Colon (tissue), 2 donors: ENCODE results near the gene POLR3C.

Source experiments
- FAIRE-seq: peaks from 2 replicates; lab custom pipeline; 2012; peaks lifted over from hg19 to GRCh38; lab: Jason Lieb, UNC
- donor health status: control.
- donor health status: control.

POLR3C gene

GRCh38 chr1:145871994-145872924 is 48.3 kb downstream of the POLR3C start:
- FAIRE-seq = no peak

DNA sequence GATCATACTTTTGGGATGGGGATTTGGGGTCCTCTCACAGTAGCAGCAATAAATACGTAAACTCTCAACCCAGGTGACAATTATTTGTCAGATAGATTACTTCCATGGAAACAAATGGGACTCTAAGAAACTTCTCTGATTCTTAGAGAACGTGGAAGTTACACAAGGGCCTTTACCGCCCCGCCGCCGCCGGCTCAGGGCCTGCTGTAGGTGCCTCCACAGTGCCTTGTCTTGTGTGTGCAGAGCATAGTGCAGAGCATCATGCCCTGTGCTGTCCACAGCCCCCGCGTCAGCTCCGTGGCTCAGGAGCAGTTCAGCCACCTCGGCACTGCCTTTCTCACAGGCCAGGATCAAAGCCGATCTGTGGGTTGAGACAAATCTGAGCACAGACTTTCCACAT is 50.6 kb downstream of the POLR3C start:
- no peak for FAIRE-seq

- FAIRE-seq = no peak
Measured at GRCh38 chr1:145877923-145878486, 54.0 kb downstream of the POLR3C start.

- no peak for FAIRE-seq
Measured at GRCh38 chr1:145878724-145879123, 54.7 kb downstream of the POLR3C start.

- FAIRE-seq = no peak
Measured at GRCh38 chr1:145879775-145880174, 55.8 kb downstream of the POLR3C start.

GRCh38 chr1:145884675-145885074 is 60.7 kb downstream of the POLR3C start:
- FAIRE-seq = no peak

DNA sequence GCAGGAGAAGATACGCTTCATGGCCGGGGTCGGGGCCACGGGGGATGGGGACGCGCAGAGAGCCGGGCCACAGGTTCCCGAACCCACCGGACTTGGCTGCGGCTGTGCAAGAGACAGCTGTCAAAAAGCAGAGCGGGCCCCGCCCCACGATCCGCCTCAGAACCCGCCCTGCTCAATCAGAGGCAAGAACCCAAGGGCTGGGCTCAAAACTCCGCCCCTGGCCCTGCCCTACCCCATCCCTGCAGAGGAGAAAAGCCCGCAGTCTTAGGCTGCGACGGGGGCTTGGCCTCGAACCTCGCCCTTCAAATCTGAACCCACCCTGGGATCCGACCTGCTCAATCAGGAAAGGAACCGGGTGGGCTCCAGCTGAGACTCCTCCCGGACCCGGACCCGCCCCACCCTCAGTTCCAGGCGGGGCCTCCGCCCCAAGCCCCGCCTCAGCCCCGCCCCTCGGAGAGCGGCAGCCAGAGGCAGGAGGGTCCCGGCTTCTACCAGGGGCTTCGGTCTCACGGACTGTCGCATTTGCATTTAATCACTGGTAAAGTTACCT is 61.8 kb downstream of the POLR3C start, which contains the start of gene ANKRD35:
TSS of gene ANKRD35 (minus strand) at position 129 of the 550 bp plus-strand sequence. CDS start at position 21, 108 bp downstream.
- no peak for FAIRE-seq

DNA sequence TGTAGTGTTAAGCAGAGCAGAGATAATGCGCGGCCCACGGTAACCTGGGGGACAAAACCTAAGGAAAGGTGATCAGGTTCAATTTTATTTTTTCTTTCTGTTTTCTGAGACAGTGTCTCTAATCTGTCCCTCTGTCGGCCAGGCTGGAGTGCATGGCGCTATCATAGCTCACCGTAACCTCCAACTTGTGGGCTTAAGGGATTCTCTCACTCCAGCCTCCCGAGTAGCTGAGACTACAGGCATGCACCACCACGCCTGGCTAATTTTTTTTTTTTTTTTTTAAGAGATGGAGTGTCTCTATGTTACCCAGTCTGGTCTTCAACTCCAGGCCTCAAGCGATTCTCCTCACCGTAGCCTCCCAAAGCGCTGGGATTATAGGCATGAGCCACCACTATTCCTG is 62.4 kb downstream of the POLR3C start:
- FAIRE-seq = no peak

DNA sequence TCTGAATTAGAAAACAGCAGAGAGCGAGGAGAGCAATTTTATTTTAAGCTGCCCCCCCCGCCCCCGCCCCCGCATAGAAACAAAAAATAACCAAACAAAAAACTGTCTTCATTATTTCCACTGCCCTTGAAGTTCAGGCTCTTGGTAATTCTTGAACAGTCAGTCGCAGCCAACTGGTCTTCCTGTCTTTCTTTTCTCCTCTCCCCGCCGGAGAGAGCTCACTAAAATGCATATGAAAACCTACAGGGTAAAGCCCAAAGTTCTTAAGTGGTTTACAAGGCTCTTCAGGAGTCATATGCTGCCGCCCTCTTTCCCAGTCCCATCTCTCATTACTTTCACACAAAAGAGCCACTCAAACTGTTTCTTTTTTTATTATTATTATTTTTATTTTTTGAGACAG is 62.8 kb downstream of the POLR3C start:
- no peak for FAIRE-seq

- FAIRE-seq = no peak
Measured at GRCh38 chr1:145887631-145888030, 63.6 kb downstream of the POLR3C start.

- no peak for FAIRE-seq
Measured at GRCh38 chr1:145889722-145890121, 65.7 kb downstream of the POLR3C start.

DNA sequence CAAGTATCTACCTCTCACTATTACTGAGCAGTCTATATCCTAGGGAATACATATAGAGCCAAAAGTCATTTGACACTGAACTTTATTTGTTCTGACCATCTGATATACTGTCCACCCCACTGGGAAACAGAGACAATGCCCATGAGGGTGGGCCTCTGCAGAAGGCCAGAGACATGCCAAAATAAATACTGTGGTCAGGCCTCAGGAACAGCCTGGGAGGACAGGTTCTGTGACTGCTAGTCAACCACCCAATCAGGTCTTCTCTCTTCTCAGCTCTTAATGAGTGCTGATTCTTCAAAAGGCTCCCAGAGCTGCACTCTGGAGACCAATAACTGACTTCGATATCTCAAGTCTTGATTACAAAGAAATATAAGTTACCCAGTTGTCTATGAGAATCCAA is 67.1 kb downstream of the POLR3C start:
- no peak for FAIRE-seq

GRCh38 chr1:145891587-145892485 is 67.8 kb downstream of the POLR3C start:
- FAIRE-seq = no peak

GRCh38 chr1:145892486-145893087 is 68.6 kb downstream of the POLR3C start:
- no peak for FAIRE-seq

- FAIRE-seq = no peak
Measured at GRCh38 chr1:145893306-145894055, 69.5 kb downstream of the POLR3C start.
